Osteoblast (primary cell): ENCODE results near the gene ADGRB3. TPM values are rescaled to one million over a fixed set of nuclear protein-coding genes. Genes with fewer than 3 reads are reported as not detected.

Experiments used
- DNase-seq: peaks from one replicate; pipeline ENCODE4 v3.0.0; 2011; ENCODE audit warnings: low spot score, mixed read lengths; ENCODE audit not compliant: insufficient read length; ENCODE audit errors: missing footprints
- H2AFZ ChIP-seq: 2 replicates; pipeline ENCODE4 v1.6.0; 2011; ENCODE audit warnings: mild to moderate bottlenecking, low read length
- H3K27ac ChIP-seq: 2 replicates; pipeline ENCODE4 v1.5.1; 2011; ENCODE audit warnings: mild to moderate bottlenecking, low read depth, low read length, moderate library complexity
- H3K27me3 ChIP-seq: 2 replicates; pipeline ENCODE4 v1.6.0; 2012; ENCODE audit warnings: mild to moderate bottlenecking, control low read depth, inconsistent platforms, low read length, moderate library complexity; ENCODE audit not compliant: insufficient read depth
- H3K36me3 ChIP-seq: 2 replicates; pipeline ENCODE4 v1.5.1; 2011; ENCODE audit warnings: mild to moderate bottlenecking, low read length, control low read depth, moderate library complexity; ENCODE audit not compliant: insufficient read depth
- H3K4me1 ChIP-seq: 2 replicates; pipeline ENCODE4 v1.5.1; 2011; ENCODE audit warnings: mild to moderate bottlenecking, low read length, control low read depth, moderate library complexity; ENCODE audit not compliant: insufficient read depth
- H3K4me2 ChIP-seq: 2 replicates; pipeline ENCODE4 v1.6.0; 2011; ENCODE audit warnings: mild to moderate bottlenecking, low read length; ENCODE audit not compliant: insufficient read depth
- H3K4me3 ChIP-seq: fragments of 200-600 bp; sonication (generic); 3 replicates; pipeline ENCODE4 v1.5.1; 2012; ENCODE audit warnings: mild to moderate bottlenecking, low read length, inconsistent platforms; ENCODE audit not compliant: insufficient read depth
- H3K79me2 ChIP-seq: 2 replicates; pipeline ENCODE4 v1.6.0; 2012; ENCODE audit warnings: mild to moderate bottlenecking, low read length, control low read depth, inconsistent platforms; ENCODE audit not compliant: insufficient read depth
- H3K9me3 ChIP-seq: 2 replicates; pipeline ENCODE4 v1.5.1; 2011; ENCODE audit warnings: low read depth, low read length, control low read depth
- H4K20me1 ChIP-seq: 2 replicates; pipeline ENCODE4 v1.6.0; 2012; ENCODE audit warnings: mild to moderate bottlenecking, low read length, control low read depth; ENCODE audit not compliant: insufficient read depth
- total RNA-seq: library from RNA; depleted of rRNA; stranded (reverse); fragments of >200 nt; gene quantifications from 2 replicates; pipeline ENCODE4 v1.2.3, GENCODE V29; 2012
- TF ChIP-seq, protein P1 (sequence below): IDR thresholded peaks from 2 replicates; pipeline ENCODE4 v1.5.1; 2011; ENCODE audit warnings: mild to moderate bottlenecking, low read depth, low read length, moderate library complexity; ENCODE audit errors: extremely low read depth

ADGRB3 gene
- total RNA-seq, 1 donor, result not detected

DNA sequence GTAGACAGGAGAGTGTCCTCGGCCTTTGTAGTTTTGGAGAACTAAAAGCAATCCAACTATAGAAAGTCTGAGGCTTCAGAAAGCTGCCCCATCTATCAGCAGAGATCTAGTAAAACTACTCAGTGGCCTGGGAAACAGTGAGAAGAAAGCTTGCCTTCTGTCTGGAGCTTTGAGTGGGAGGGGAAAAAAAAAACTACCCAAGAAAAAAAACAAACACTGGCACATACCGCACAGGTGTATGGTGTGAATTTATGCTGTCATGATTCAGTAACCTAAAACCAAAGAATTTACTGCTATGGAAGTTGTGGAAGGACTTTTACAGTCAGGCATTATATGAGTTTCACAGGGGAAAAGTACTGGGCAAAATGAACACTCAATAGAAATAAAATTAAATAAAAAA, 280.5 kb downstream of the ADGRB3 start:
- Histone ChIP-seq H3K27me3 (no peaks in the 10 kb centered on the region), H3K27ac (no peak overlapping the region), H2AFZ (no peak overlapping the region), H3K4me2 (no peak overlapping the region), H3K4me3 (no peak overlapping the region), H3K9me3 (no peaks in the 10 kb centered on the region), H3K79me2 (no peaks in the 10 kb centered on the region), H3K4me1 (no peaks in the 10 kb centered on the region), H4K20me1 (no peaks in the 10 kb centered on the region), H3K36me3 (no peaks in the 10 kb centered on the region)
- no peak for DNase-seq
- TF ChIP-seq, protein P1, sequence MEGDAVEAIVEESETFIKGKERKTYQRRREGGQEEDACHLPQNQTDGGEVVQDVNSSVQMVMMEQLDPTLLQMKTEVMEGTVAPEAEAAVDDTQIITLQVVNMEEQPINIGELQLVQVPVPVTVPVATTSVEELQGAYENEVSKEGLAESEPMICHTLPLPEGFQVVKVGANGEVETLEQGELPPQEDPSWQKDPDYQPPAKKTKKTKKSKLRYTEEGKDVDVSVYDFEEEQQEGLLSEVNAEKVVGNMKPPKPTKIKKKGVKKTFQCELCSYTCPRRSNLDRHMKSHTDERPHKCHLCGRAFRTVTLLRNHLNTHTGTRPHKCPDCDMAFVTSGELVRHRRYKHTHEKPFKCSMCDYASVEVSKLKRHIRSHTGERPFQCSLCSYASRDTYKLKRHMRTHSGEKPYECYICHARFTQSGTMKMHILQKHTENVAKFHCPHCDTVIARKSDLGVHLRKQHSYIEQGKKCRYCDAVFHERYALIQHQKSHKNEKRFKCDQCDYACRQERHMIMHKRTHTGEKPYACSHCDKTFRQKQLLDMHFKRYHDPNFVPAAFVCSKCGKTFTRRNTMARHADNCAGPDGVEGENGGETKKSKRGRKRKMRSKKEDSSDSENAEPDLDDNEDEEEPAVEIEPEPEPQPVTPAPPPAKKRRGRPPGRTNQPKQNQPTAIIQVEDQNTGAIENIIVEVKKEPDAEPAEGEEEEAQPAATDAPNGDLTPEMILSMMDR, result no peak

DNA sequence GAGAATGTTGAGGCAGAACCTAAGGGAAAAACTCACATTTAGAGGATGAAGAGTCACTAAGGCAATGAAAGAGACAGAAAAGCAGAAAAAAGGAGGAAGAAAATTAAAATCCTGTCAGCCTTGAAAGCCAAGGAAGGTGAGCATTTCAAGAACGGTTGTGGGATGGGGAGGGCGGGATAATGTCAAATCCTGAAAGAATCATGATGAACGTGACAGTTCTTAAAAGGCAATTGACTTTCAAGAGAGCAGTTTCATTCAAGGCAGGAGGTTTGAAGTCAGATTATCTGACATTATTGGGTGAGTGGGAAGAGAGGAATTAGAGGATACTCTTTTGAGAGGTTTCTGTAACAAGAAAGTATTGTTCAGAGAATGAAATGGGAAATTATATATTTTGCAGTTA, 284.5 kb downstream of the ADGRB3 start:
- no peak overlapping the region for H3K4me2 ChIP-seq
- no peaks in the 10 kb centered on the region for H3K27me3 ChIP-seq
- H3K79me2 ChIP-seq, result no peaks in the 10 kb centered on the region
- TF ChIP-seq, protein P1, result no peak
- DNase-seq, result no peak
- no peak overlapping the region for H2AFZ ChIP-seq
- H3K9me3 ChIP-seq, result no peaks in the 10 kb centered on the region
- H3K4me3 ChIP-seq, result no peak overlapping the region
- H3K27ac ChIP-seq, result no peak overlapping the region
- no peaks in the 10 kb centered on the region for H3K36me3 ChIP-seq
- H3K4me1 ChIP-seq, result no peaks in the 10 kb centered on the region
- H4K20me1 ChIP-seq, result no peaks in the 10 kb centered on the region

DNA sequence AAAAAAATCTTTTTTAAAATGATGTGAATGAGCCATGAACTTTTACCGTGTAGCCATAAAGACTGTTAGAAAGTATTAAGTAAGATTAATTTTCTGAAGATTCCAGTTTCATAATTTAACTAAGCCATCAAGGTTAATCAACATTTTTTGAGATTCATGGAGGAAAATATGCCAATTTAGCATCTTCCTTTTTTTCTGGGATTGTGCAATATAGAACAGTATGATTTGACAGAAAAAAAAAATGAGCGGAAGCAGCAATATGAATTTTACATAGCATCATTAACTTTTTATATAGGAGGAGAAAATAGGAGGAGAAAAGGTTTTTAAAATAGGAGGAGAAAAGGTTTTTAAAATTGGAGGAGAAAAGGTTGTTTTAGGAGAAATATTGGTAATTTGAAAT, 306.3 kb downstream of the ADGRB3 start:
- H3K4me1 ChIP-seq, result no peaks in the 10 kb centered on the region
- TF ChIP-seq, protein P1, result no peak
- no peak overlapping the region for H3K4me2 ChIP-seq
- no peaks in the 10 kb centered on the region for H4K20me1 ChIP-seq
- no peaks in the 10 kb centered on the region for H3K36me3 ChIP-seq
- no peak overlapping the region for H2AFZ ChIP-seq
- H3K79me2 ChIP-seq, result no peaks in the 10 kb centered on the region
- H3K9me3 ChIP-seq, result no peaks in the 10 kb centered on the region
- H3K27me3 ChIP-seq, result no peaks in the 10 kb centered on the region
- DNase-seq, result no peak
- no peak overlapping the region for H3K27ac ChIP-seq
- H3K4me3 ChIP-seq, result no peak overlapping the region

DNA sequence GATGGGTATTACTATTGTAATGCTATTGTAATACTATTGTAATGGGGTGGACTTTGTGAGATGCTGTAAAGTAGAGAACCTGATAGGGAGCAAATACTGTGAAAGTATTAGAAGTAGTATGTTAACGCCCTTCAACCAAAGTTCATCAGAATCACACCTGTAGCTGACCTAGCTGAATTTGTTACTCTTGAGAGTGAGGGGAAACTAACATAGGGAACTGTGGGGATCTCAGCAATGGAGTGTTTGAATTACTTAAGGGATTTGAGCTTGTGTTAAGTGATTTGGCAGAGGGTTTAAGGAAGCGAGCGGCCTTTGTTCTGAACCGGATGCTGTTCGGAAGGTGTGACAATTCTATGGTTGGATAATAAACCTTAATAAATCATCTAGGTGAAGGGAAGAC, 312.6 kb downstream of the ADGRB3 start:
- Histone ChIP-seq H3K4me3 (no peak overlapping the region), H3K27me3 (no peaks in the 10 kb centered on the region), H3K79me2 (no peaks in the 10 kb centered on the region), H3K9me3 (no peaks in the 10 kb centered on the region), H3K4me2 (no peak overlapping the region), H3K36me3 (no peaks in the 10 kb centered on the region), H3K27ac (no peak overlapping the region), H3K4me1 (no peaks in the 10 kb centered on the region), H2AFZ (no peak overlapping the region), H4K20me1 (no peaks in the 10 kb centered on the region)
- DNase-seq, result no peak
- TF ChIP-seq, protein P1, result no peak
